NCI-H748 treated with DMSO at 0.1 percent for 48 hours (cell line): ENCODE results near the gene RNF43.
"Not testable (repeated sequence)": the region's sequence is repeated elsewhere in the genome, so short reads cannot be mapped to it uniquely, and the experiment has no call there.

Experiments used
- DNase-seq: peaks from one replicate; lab custom pipeline; 2025; lab: John Stamatoyannopoulos, UW

The RNF43 gene

GRCh38 chr17:58409432-58409831, 7.9 kb downstream of the RNF43 start:
- no peak for DNase-seq

GRCh38 chr17:58403311-58403710, 14.0 kb downstream of the RNF43 start:
- no peak for DNase-seq

- DNase-seq = no peak
These were observed 14.7 kb downstream of the RNF43 start for GRCh38 chr17:58402679-58403078.

- DNase-seq = no peak
These were observed 15.3 kb downstream of the RNF43 start for GRCh38 chr17:58402047-58402446.

GRCh38 chr17:58401287-58401686, 16.0 kb downstream of the RNF43 start:
- no peak for DNase-seq

- no peak for DNase-seq
These were observed 16.5 kb downstream of the RNF43 start for GRCh38 chr17:58400826-58401225.

- no peak for DNase-seq
These were observed 17.4 kb downstream of the RNF43 start for GRCh38 chr17:58399974-58400373.

- no peak for DNase-seq
These were observed 18.6 kb downstream of the RNF43 start for GRCh38 chr17:58398574-58399266.

- not testable (repeated sequence) for DNase-seq
These were observed 19.9 kb downstream of the RNF43 start for GRCh38 chr17:58397421-58397820.

GRCh38 chr17:58396173-58396572, 21.2 kb downstream of the RNF43 start:
- DNase-seq = no peak

- no peak for DNase-seq
These were observed 22.7 kb downstream of the RNF43 start for GRCh38 chr17:58394534-58395223.

- DNase-seq = peak; percentile 93
These were observed 25.9 kb downstream of the RNF43 start for GRCh38 chr17:58391302-58391984.

GRCh38 chr17:58390884-58391283, 26.4 kb downstream of the RNF43 start:
- no peak for DNase-seq

- no peak for DNase-seq
These were observed 28.8 kb downstream of the RNF43 start for GRCh38 chr17:58388302-58389190.

GRCh38 chr17:58387834-58388233, 29.5 kb downstream of the RNF43 start:
- DNase-seq = no peak

GRCh38 chr17:58386708-58387107, 30.6 kb downstream of the RNF43 start:
- no peak for DNase-seq

- DNase-seq = no peak
These were observed 31.9 kb downstream of the RNF43 start for GRCh38 chr17:58385359-58385899.

- no peak for DNase-seq
These were observed 32.4 kb downstream of the RNF43 start for GRCh38 chr17:58384897-58385296.

GRCh38 chr17:58383892-58384462, 33.4 kb downstream of the RNF43 start:
- DNase-seq = no peak

- DNase-seq = no peak
These were observed 34.5 kb downstream of the RNF43 start for GRCh38 chr17:58382872-58383242.

- DNase-seq = no peak
These were observed 35.0 kb downstream of the RNF43 start for GRCh38 chr17:58382108-58382871.
